HG03103 (cell line): Measurements from ENCODE around the gene DUSP16.
"Not testable (repeated sequence)": the region's sequence is repeated elsewhere in the genome, so short reads cannot be mapped to it uniquely, and the experiment has no call there.

Experiments
- ATAC-seq: cut with Tn5 transposase; IDR thresholded peaks from one replicate; pipeline ENCODE4 v1.9.1; 2021; ENCODE audit warnings: low read depth; ENCODE audit not compliant: unreplicated experiment

The DUSP16 gene

GRCh38 chr12:12524128-12524527 lies 38.5 kb downstream of the DUSP16 start:
- no peak for ATAC-seq

- ATAC-seq, result no peak
Observed at GRCh38 chr12:12523229-12523628, 39.4 kb downstream of the DUSP16 start.

GRCh38 chr12:12522657-12523056 lies 40.0 kb downstream of the DUSP16 start:
- ATAC-seq, result not testable (repeated sequence)

- no peak for ATAC-seq
Observed at GRCh38 chr12:12521888-12522287, 40.8 kb downstream of the DUSP16 start.

- no peak for ATAC-seq
Observed at GRCh38 chr12:12521044-12521485, 41.6 kb downstream of the DUSP16 start.

GRCh38 chr12:12520273-12520672 lies 42.4 kb downstream of the DUSP16 start:
- ATAC-seq, result no peak

GRCh38 chr12:12519354-12519998 lies 43.2 kb downstream of the DUSP16 start:
- ATAC-seq, result no peak

GRCh38 chr12:12518919-12519318 lies 43.7 kb downstream of the DUSP16 start:
- ATAC-seq, result no peak

GRCh38 chr12:12518464-12518845 lies 44.2 kb downstream of the DUSP16 start:
- no peak for ATAC-seq

- no peak for ATAC-seq
Observed at GRCh38 chr12:12513416-12514006, 49.2 kb downstream of the DUSP16 start.

- ATAC-seq, result no peak
Observed at GRCh38 chr12:12511895-12512711, 50.6 kb downstream of the DUSP16 start.

GRCh38 chr12:12511021-12511783 lies 51.5 kb downstream of the DUSP16 start:
- no peak for ATAC-seq

GRCh38 chr12:12510551-12510950 lies 52.1 kb downstream of the DUSP16 start:
- ATAC-seq, result no peak

- ATAC-seq, result no peak
Observed at GRCh38 chr12:12510141-12510540, 52.5 kb downstream of the DUSP16 start.

GRCh38 chr12:12508612-12509011 lies 54.1 kb downstream of the DUSP16 start:
- no peak for ATAC-seq

GRCh38 chr12:12507121-12507520 lies 55.5 kb downstream of the DUSP16 start:
- ATAC-seq, result no peak

- ATAC-seq, result no peak
Observed at GRCh38 chr12:12506496-12506890, 56.2 kb downstream of the DUSP16 start.

- peak; percentile 88 for ATAC-seq
Observed at GRCh38 chr12:12505544-12506495, 56.8 kb downstream of the DUSP16 start.

GRCh38 chr12:12503384-12504078 lies 59.1 kb downstream of the DUSP16 start:
- ATAC-seq, result no peak
